Vagina (tissue), 2 donors: ENCODE results near the gene CTDSPL. TPM values are rescaled to one million over a fixed set of nuclear protein-coding genes. Genes with fewer than 3 reads are reported as not detected.

Experiments used
- DNase-seq, 2 donors: peaks; one replicate each; pipeline ENCODE4 v3.0.0-alpha.2; 2017; ENCODE audit errors: extremely low spot score in 2 of 2
- H3K27ac ChIP-seq: fragments of 200-600 bp; sonication (generic); one replicate; pipeline ENCODE4 v1.5.1; 2019
- H3K27me3 ChIP-seq: fragments of 200-600 bp; sonication (generic); one replicate; pipeline ENCODE4 v1.5.1; 2019
- H3K36me3 ChIP-seq, 2 donors: fragments of 200-600 bp; sonication (generic); one replicate each; pipeline ENCODE4 v1.5.1; 2017 to 2019
- H3K4me1 ChIP-seq: fragments of 200-600 bp; sonication (generic); one replicate; pipeline ENCODE4 v1.5.1; 2019
- H3K4me3 ChIP-seq, 2 donors: fragments of 200-600 bp; sonication (generic); 1 replicate in 1 of 2; 2 replicates in 1 of 2; pipeline ENCODE4 v1.5.1; 2016 to 2019
- H3K9me3 ChIP-seq: fragments of 200-600 bp; sonication (generic); one replicate; pipeline ENCODE4 v1.5.1; 2019
- CTCF ChIP-seq, 3 experiments: fragments of 450-650 bp in 2 of 3; fragments of 200-600 bp in 1 of 3; sonication (generic) in 1 of 3; IDR thresholded peaks; one replicate each; pipeline ENCODE4 v1.5.1; 2017 to 2019; ENCODE audit warnings: antibody characterized with exemption in 3 of 3, mild to moderate bottlenecking in 2 of 3, moderate library complexity in 2 of 3
- POLR2A ChIP-seq, 2 donors: fragments of 450-650 bp; IDR thresholded peaks; one replicate each; pipeline ENCODE4 v1.6.1; 2017; ENCODE audit warnings: antibody characterized with exemption in 2 of 2, mild to moderate bottlenecking in 2 of 2, moderate library complexity in 2 of 2
- POLR2AphosphoS5 ChIP-seq, 2 donors: sonication (generic); formaldehyde crosslinking; IDR thresholded peaks; one replicate each; pipeline ENCODE4 v1.9.0; 2017; ENCODE audit warnings: antibody characterized with exemption in 2 of 2, mild to moderate bottlenecking in 2 of 2, low read depth in 1 of 2; ENCODE audit not compliant: insufficient read depth in 1 of 2
- intact Hi-C: fragments of 100-400 bp; cut with DNase I; formaldehyde crosslinking; loops from one replicate; pipeline ENCODE4 v1.15.1; 2023
- total RNA-seq: library from RNA; depleted of rRNA; stranded (reverse); fragments of >200 nt; gene quantifications from one replicate; pipeline ENCODE4 v1.2.3, GENCODE V29; 2016

Gene CTDSPL
- total RNA-seq, 1 donor from 2014 or later: 28.0 TPM

DNA sequence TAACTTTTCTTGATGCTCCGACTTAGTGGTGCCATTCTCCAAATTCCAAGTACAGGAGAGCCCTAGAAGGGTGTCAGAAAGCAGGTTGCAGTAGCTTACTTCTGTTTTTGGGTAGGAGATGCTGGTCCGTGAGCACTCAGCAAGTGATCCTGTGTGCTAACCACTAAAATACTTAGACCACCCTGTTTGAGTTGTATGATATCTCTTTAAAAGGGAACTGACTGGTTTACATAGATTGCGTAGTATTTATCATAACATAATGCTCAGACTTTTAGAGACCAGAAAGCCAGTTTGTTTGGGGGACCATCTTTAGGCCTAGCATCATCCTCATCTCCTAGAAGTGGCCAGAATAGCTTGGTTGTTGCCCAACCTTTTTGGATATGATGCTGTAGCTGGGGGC is 26.7 kb downstream of the CTDSPL start:
- H3K4me3 ChIP-seq: no peak overlapping the region
- no peak for TF ChIP-seq POLR2AphosphoS5 (IDR thresholded peaks at IDR 0.05; ENCODE audit: insufficient read depth in 1 of 2, low read depth in 1 of 2)
- no peak for TF ChIP-seq POLR2A (IDR thresholded peaks at IDR 0.05)
- no peak for TF ChIP-seq CTCF (IDR thresholded peaks at IDR 0.05)
- H3K27me3 ChIP-seq: no peaks in the 10 kb centered on the region
- no peaks in the 10 kb centered on the region for H3K36me3 ChIP-seq
- intact Hi-C loops: no loop called here
- H3K27ac ChIP-seq: no peak overlapping the region
- H3K4me1 ChIP-seq: peaks cover 52% of the 10 kb centered on the region
- DNase-seq: no peak
- no peaks in the 10 kb centered on the region for H3K9me3 ChIP-seq

DNA sequence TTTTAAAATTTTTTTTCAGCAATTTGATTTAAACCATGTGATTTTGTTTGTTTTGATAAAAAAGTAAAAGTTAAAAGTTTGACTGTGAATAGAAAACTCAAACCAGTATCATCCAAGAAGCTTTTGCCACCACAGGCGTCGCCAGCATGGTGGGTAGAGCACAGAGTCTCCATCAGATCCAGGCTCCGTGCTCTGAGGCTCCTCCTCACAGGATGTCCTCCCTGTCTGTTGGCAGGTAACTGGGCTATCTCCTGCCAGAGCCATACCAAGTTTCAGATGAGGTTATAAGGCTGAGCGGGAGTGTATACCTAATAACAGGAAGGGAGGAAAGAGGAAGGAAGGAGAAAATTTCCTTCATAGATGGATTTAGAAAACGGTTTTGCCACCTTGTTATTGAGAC is 28.8 kb downstream of the CTDSPL start:
- H3K4me1 ChIP-seq: peaks cover 52% of the 10 kb centered on the region
- H3K27ac ChIP-seq: no peak overlapping the region

GRCh38 chr3:37891227-37891626 is 29.5 kb downstream of the CTDSPL start:
- intact Hi-C loops: no loop called here
- Histone ChIP-seq H3K4me1 (peaks cover 45% of the 10 kb centered on the region), H3K27me3 (no peaks in the 10 kb centered on the region), H3K36me3 (no peaks in the 10 kb centered on the region), H3K4me3 (no peak overlapping the region), H3K27ac (no peak overlapping the region), H3K9me3 (no peaks in the 10 kb centered on the region)
- TF ChIP-seq CTCF (IDR thresholded peaks at IDR 0.05) (no peak), POLR2A (IDR thresholded peaks at IDR 0.05) (no peak), POLR2AphosphoS5 (IDR thresholded peaks at IDR 0.05; ENCODE audit: insufficient read depth in 1 of 2, low read depth in 1 of 2) (no peak)
- no peak for DNase-seq

More for the DNA sequence above, 28.8 kb downstream of the CTDSPL start:
- Histone ChIP-seq H3K36me3 (no peaks in the 10 kb centered on the region), H3K9me3 (no peaks in the 10 kb centered on the region), H3K27me3 (no peaks in the 10 kb centered on the region), H3K4me3 (no peak overlapping the region)
- TF ChIP-seq POLR2AphosphoS5 (IDR thresholded peaks at IDR 0.05; ENCODE audit: insufficient read depth in 1 of 2, low read depth in 1 of 2): no peak
- no peak for TF ChIP-seq POLR2A (IDR thresholded peaks at IDR 0.05)
- TF ChIP-seq CTCF (IDR thresholded peaks at IDR 0.05): no peak
- no peak for DNase-seq
- intact Hi-C loops: no loop called here

DNA sequence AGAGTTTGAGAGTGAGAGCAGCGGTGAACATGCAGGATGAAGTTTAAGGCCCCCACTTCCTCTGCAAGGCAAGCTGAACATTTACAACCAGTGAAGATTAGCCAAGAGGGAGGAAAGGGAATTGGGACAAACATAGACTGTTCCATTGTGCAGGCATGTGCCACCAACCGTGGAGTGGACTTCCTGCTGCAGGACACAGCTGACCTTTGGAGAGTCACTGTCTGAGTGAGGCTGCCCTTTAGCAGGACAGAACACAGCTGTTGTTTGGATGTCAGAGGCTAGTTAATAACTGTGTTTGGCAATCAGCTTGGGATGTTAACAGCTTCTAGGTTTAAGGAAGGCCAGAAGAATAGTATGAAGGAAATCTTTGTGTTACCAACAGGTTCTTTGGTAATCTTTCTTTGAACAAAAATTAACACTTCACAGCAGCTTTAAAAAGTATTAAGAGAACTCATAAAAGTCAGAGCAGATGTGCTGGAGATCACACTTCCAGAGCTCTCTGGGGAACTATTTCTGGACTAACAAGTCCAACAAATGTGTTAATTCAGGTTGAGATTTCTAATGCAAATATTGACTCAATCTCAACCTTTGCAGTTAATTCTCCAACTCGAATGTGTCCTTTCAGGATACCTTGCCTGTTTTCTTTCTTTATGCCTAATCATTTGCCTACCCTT is 31.4 kb downstream of the CTDSPL start:
- Histone ChIP-seq H3K27ac (no peak overlapping the region), H3K9me3 (no peaks in the 10 kb centered on the region), H3K4me1 (peaks cover 50% of the 10 kb centered on the region), H3K27me3 (no peaks in the 10 kb centered on the region), H3K4me3 (no peak overlapping the region), H3K36me3 (no peaks in the 10 kb centered on the region)
- intact Hi-C loops: no loop called here
- TF ChIP-seq POLR2AphosphoS5 (IDR thresholded peaks at IDR 0.05; ENCODE audit: insufficient read depth in 1 of 2, low read depth in 1 of 2): no peak
- TF ChIP-seq CTCF (IDR thresholded peaks at IDR 0.05): no peak
- no peak for TF ChIP-seq POLR2A (IDR thresholded peaks at IDR 0.05)
- DNase-seq: no peak

GRCh38 chr3:37896827-37897226 is 35.1 kb downstream of the CTDSPL start:
- Histone ChIP-seq H3K36me3 (no peaks in the 10 kb centered on the region), H3K27me3 (no peaks in the 10 kb centered on the region), H3K4me3 (no peak overlapping the region), H3K9me3 (no peaks in the 10 kb centered on the region), H3K4me1 (peaks cover 43% of the 10 kb centered on the region), H3K27ac (no peak overlapping the region)
- intact Hi-C loops: no loop called here
- no peak for DNase-seq
- TF ChIP-seq POLR2AphosphoS5 (IDR thresholded peaks at IDR 0.05; ENCODE audit: insufficient read depth in 1 of 2, low read depth in 1 of 2): no peak
- TF ChIP-seq POLR2A (IDR thresholded peaks at IDR 0.05): no peak
- no peak for TF ChIP-seq CTCF (IDR thresholded peaks at IDR 0.05)
